Gastrocnemius medialis (tissue), 4 donors: ENCODE results near the gene FARS2. TPM values are rescaled to one million over a fixed set of nuclear protein-coding genes. Genes with fewer than 3 reads are reported as not detected.
"Not testable (repeated sequence)": the region's sequence is repeated elsewhere in the genome, so short reads cannot be mapped to it uniquely, and the experiment has no call there.

Source experiments
- ATAC-seq, 2 donors: fragments of 150-250 bp; one replicate each; pipeline ENCODE4 v1.9.1; 2016
- DNase-seq, 2 donors: peaks; one replicate each; pipeline ENCODE4 v3.0.0-alpha.2; 2019
- H3K27ac ChIP-seq, 4 donors: fragments of 200-600 bp; sonication (generic); 1 replicate in 1 of 4; 2 replicates in 3 of 4; pipeline ENCODE4 v1.5.1; 2016 to 2018; ENCODE audit warnings: mild to moderate bottlenecking in 2 of 4, moderate library complexity in 1 of 4
- H3K27me3 ChIP-seq, 3 donors: fragments of 200-600 bp; sonication (generic) in 2 of 3; 1 replicate in 1 of 3; 2 replicates in 2 of 3; pipeline versions ENCODE4 v1.5.1 to v1.6.0; 2016 to 2019; ENCODE audit warnings: mild to moderate bottlenecking in 1 of 3, moderate library complexity in 1 of 3
- H3K36me3 ChIP-seq, 2 donors: fragments of 200-600 bp; sonication (generic) in 1 of 2; one replicate each; pipeline ENCODE4 v1.5.1; 2017 to 2018
- H3K4me1 ChIP-seq, 2 donors: fragments of 200-600 bp; sonication (generic) in 1 of 2; one replicate each; pipeline ENCODE4 v1.5.1; 2016 to 2017; ENCODE audit warnings: mild to moderate bottlenecking in 2 of 2
- H3K4me3 ChIP-seq, 4 donors: fragments of 200-600 bp; sonication (generic) in 3 of 4; 1 replicate in 1 of 4; 2 replicates in 3 of 4; pipeline ENCODE4 v1.5.1; 2016 to 2019; ENCODE audit warnings: mild to moderate bottlenecking in 2 of 4
- H3K9me3 ChIP-seq, 3 donors: fragments of 200-600 bp; sonication (generic) in 2 of 3; 1 replicate in 1 of 3; 2 replicates in 2 of 3; pipeline ENCODE4 v1.5.1; 2016 to 2019
- CTCF ChIP-seq, 5 experiments: fragments of 450-650 bp in 3 of 5; fragments of 200-600 bp in 2 of 5; sonication (generic) in 2 of 5; IDR thresholded peaks in 4 of 5; conservative IDR thresholded peaks in 1 of 5; 1 replicate in 4 of 5; 2 replicates in 1 of 5; pipeline ENCODE4 v1.5.1; 2016 to 2019; ENCODE audit warnings: antibody characterized with exemption in 5 of 5, mild to moderate bottlenecking in 3 of 5, moderate library complexity in 3 of 5
- POLR2A ChIP-seq, 2 donors: fragments of 450-650 bp; IDR thresholded peaks; one replicate each; pipeline ENCODE4 v1.6.1; 2017; ENCODE audit warnings: antibody characterized with exemption in 2 of 2, mild to moderate bottlenecking in 2 of 2, moderate library complexity in 2 of 2
- in situ Hi-C, 4 donors: fragments of 200-750 bp; cut with MboI; loops; one replicate each; pipeline versions ENCODE4 v1.15.0 to v1.8.0; 2017; ENCODE audit warnings: low sequenced_read_pairs in 4 of 4
- intact Hi-C: fragments of 100-400 bp; cut with DNase I; formaldehyde crosslinking; loops from one replicate; pipeline ENCODE4 v1.15.1; 2023; ENCODE audit warnings: low total_unique reads
- total RNA-seq, 4 donors: library from RNA; depleted of rRNA; stranded (reverse); fragments of >200 nt; gene quantifications; one replicate each; pipeline versions ENCODE4 v1.1.0 to v1.2.3, GENCODE V29; 2016

Gene FARS2
- total RNA-seq, 4 donors from 2014 or later, result 13.6 to 24.0 (median 15.8) TPM

GRCh38 chr6:5556011-5556410 lies 294.7 kb downstream of the FARS2 start:
- Histone ChIP-seq H3K27ac (no peak overlapping the region), H3K4me3 (no peak overlapping the region), H3K4me1 (no peaks in the 10 kb centered on the region), H3K36me3 (no peaks in the 10 kb centered on the region), H3K27me3 (no peaks in the 10 kb centered on the region), H3K9me3 (no peaks in the 10 kb centered on the region)
- DNase-seq (no peak), ATAC-seq (no peak)
- intact Hi-C loops, result no loop called here
- TF ChIP-seq POLR2A (IDR thresholded peaks at IDR 0.05), result no peak
- no peak for TF ChIP-seq CTCF (IDR thresholded peaks at IDR 0.05 in 4 of 5, conservative IDR thresholded peaks at IDR 0.05 in 1 of 5)
- in situ Hi-C loops, result no loop called here

DNA sequence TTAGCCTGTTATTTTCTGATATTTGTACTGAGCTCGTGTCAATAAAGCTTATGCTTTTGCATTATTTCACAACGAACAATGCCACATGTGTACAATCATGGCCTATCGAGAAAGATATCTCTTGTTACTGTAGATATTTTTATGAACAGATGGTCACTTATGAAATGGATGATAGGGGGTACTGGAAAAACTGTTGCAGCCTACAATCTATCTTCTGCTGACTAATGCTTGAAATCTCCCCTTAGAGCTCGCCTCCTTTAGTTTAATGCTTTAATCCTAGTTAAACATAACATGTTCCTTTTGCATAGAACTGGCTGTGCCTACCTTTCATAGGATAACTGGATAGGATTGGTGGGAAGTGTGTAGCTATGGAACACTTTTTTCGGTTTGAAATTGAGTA lies 296.2 kb downstream of the FARS2 start:
- H3K9me3 ChIP-seq, result no peaks in the 10 kb centered on the region
- in situ Hi-C loops, result no loop called here
- TF ChIP-seq POLR2A (IDR thresholded peaks at IDR 0.05) (no peak), CTCF (IDR thresholded peaks at IDR 0.05 in 4 of 5, conservative IDR thresholded peaks at IDR 0.05 in 1 of 5) (no peak)
- no peaks in the 10 kb centered on the region for H3K4me1 ChIP-seq
- H3K4me3 ChIP-seq, result no peak overlapping the region
- no peak for ATAC-seq
- intact Hi-C loops, result no loop called here
- DNase-seq, result no peak
- H3K27ac ChIP-seq, result no peak overlapping the region
- H3K36me3 ChIP-seq, result no peaks in the 10 kb centered on the region
- no peaks in the 10 kb centered on the region for H3K27me3 ChIP-seq

DNA sequence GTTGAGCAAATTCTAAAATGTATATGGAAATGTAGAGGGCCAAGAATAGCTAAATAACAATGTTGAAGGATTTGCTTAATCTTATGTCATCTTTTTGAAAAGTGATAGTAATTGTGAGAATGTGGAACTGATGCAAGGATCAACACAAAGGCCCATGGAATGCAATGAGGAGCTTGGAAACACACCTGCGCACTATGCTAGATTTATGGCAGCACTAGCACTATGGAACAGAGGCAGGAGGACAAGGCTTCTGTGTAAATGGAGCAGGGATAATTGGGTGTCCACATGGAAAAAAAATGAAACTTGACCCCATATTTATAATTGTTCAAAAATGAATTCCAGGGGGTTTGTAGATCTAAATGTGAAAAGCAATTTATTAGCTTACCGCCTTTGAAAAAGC lies 298.3 kb downstream of the FARS2 start:
- Histone ChIP-seq H3K27ac (no peak overlapping the region), H3K36me3 (no peaks in the 10 kb centered on the region), H3K27me3 (no peaks in the 10 kb centered on the region), H3K4me3 (no peak overlapping the region), H3K4me1 (peaks cover 0 to under 1% of the 10 kb centered on the region in 2 donors), H3K9me3 (no peaks in the 10 kb centered on the region)
- TF ChIP-seq POLR2A (IDR thresholded peaks at IDR 0.05), result no peak
- TF ChIP-seq CTCF (IDR thresholded peaks at IDR 0.05 in 4 of 5, conservative IDR thresholded peaks at IDR 0.05 in 1 of 5), result no peak
- intact Hi-C loops, result no loop called here
- no peak for DNase-seq
- in situ Hi-C loops, result no loop called here
- ATAC-seq, result no peak

- H3K36me3 ChIP-seq, result no peaks in the 10 kb centered on the region
- DNase-seq (no peak), ATAC-seq (no peak)
- H3K4me3 ChIP-seq, result no peak overlapping the region
- intact Hi-C loops (no loop called here), in situ Hi-C loops (no loop called here)
- no peaks in the 10 kb centered on the region for H3K27me3 ChIP-seq
- no peaks in the 10 kb centered on the region for H3K9me3 ChIP-seq
- TF ChIP-seq POLR2A (IDR thresholded peaks at IDR 0.05) (no peak), CTCF (IDR thresholded peaks at IDR 0.05 in 4 of 5, conservative IDR thresholded peaks at IDR 0.05 in 1 of 5) (no peak)
- H3K27ac ChIP-seq, result no peak overlapping the region
- H3K4me1 ChIP-seq, result peaks cover 0 to 4% of the 10 kb centered on the region in 2 donors
These were observed 301.0 kb downstream of the FARS2 start for GRCh38 chr6:5562277-5562676.

- TF ChIP-seq CTCF (IDR thresholded peaks at IDR 0.05 in 4 of 5, conservative IDR thresholded peaks at IDR 0.05 in 1 of 5) (no peak), POLR2A (IDR thresholded peaks at IDR 0.05) (no peak)
These were observed 301.8 kb downstream of the FARS2 start for GRCh38 chr6:5563086-5563485.

GRCh38 chr6:5564746-5565145 lies 303.4 kb downstream of the FARS2 start:
- H3K27me3 ChIP-seq, H3K4me3 ChIP-seq, in situ Hi-C loops, H3K9me3 ChIP-seq, H3K36me3 ChIP-seq, H3K27ac ChIP-seq, H3K4me1 ChIP-seq, intact Hi-C loops, ATAC-seq, DNase-seq: not testable (repeated sequence)

More at GRCh38 chr6:5563086-5563485, 301.8 kb downstream of the FARS2 start:
- Histone ChIP-seq H3K27me3 (no peaks in the 10 kb centered on the region), H3K4me3 (no peak overlapping the region), H3K4me1 (peaks cover 0 to 4% of the 10 kb centered on the region in 2 donors), H3K36me3 (no peaks in the 10 kb centered on the region), H3K9me3 (no peaks in the 10 kb centered on the region), H3K27ac (no peak overlapping the region)
- intact Hi-C loops (no loop called here), in situ Hi-C loops (no loop called here)
- DNase-seq, result no peak
- ATAC-seq, result no peak
